HG03457 (cell line): Measurements from ENCODE around the gene KIF18B.

Source experiments
- ATAC-seq: cut with Tn5 transposase; IDR thresholded peaks from one replicate; pipeline ENCODE4 v1.9.1; 2021; ENCODE audit warnings: moderate number of reproducible peaks; ENCODE audit not compliant: unreplicated experiment

KIF18B gene

DNA sequence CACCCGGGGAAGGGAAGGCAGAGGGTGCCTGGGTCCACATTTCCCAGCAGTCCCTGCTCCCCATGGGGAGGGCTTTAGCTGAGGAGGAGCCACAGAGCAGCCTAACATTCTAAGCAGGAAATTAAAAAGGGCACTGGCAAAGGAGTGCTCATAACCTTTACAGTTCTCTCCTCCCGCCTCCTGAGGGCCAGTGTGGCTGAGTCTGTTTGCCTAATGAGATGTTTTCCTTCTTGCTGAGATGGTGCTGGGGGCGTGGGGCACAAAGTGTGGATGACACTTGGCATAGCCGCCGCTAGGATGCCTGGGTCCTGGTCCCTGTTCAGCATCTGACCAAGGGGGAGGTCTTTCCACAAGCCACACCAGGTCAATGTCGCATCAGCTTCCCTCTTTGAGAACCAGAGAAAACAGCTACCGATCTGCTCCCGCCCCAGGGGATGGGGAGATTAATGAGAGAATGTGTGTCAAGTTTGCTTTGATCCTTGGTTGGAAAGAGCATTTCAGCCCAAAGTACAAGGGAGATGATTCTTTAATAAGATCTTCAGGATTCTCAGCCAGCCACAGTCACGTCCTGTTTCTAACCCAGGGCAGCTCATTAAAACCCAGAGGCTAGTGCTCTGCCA is 5.8 kb downstream of the KIF18B start:
- no peak for ATAC-seq

DNA sequence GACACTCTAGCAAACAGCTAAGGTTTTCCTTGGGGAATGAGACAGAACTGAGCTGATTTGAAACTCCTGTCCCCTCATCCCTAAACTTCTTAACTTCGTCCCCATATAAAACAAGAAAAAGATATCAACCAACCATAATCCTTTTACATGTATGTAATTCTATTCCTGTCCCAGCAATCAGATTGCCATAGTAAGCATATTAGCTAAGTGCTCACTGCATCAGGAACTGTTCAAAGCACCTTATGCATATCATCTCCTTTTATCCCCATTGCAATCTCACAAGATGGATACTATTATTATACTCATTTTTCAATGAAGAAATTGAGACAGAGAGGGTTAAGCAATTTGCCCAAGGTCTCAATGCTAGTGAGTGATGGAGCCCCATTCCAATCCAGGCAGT is 6.8 kb downstream of the KIF18B start:
- ATAC-seq: no peak

DNA sequence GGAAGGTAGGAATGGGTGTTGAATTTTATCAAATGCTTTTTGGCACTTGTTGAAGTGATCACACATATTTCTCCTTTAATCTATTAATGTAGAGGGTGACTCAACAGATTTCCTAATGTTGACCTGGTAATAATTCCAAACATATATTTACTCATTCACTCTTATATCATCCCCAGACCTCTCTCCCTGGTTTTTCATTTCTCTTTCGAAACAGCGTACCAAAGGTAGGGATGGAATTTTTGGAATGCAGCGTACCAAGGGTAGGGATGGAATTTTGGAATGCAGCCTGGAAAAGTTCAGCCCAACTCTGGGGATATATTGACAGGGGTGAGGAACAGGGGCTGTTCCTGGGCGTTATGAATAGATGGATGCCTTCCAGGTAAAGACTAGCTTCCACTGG is 7.3 kb downstream of the KIF18B start:
- ATAC-seq: no peak

DNA sequence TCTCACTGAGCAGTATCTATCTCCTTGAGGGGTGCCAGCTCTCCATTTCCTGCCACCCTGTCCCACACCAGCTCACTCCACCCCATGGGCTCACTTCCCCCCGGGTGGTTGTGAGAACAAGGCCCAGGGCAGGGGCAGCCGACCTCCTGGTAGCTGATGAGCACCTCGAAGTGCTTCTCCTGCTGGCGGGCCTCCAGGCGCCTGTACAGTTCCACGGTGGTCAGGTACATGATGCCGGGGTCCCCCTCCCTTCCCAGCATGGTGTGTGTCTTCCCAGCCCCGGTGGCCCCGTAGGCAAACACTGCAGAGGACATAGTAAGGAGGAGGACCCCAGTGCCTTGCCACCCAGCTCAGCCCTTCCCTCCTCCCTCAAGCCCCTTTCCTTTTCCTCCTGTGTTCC is 12.5 kb downstream of the KIF18B start:
- ATAC-seq: no peak

DNA sequence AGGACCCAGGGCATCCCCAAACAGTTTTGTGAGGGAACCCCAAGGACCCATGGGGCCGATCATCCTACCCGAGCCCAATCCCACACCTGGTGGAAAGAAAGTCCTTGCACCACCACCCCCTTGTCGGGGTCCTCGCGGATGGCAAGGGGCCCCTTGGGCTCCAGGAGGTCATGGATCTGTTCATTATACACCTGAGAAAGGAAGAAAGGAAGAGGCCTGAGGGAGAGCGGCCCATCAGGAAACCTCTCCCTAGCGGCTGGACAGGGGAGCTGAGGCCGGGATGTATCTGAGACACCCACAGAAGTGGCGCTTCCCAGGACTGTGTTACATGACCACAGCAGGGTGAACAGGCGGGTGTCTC is 12.8 kb downstream of the KIF18B start:
- ATAC-seq: no peak

DNA sequence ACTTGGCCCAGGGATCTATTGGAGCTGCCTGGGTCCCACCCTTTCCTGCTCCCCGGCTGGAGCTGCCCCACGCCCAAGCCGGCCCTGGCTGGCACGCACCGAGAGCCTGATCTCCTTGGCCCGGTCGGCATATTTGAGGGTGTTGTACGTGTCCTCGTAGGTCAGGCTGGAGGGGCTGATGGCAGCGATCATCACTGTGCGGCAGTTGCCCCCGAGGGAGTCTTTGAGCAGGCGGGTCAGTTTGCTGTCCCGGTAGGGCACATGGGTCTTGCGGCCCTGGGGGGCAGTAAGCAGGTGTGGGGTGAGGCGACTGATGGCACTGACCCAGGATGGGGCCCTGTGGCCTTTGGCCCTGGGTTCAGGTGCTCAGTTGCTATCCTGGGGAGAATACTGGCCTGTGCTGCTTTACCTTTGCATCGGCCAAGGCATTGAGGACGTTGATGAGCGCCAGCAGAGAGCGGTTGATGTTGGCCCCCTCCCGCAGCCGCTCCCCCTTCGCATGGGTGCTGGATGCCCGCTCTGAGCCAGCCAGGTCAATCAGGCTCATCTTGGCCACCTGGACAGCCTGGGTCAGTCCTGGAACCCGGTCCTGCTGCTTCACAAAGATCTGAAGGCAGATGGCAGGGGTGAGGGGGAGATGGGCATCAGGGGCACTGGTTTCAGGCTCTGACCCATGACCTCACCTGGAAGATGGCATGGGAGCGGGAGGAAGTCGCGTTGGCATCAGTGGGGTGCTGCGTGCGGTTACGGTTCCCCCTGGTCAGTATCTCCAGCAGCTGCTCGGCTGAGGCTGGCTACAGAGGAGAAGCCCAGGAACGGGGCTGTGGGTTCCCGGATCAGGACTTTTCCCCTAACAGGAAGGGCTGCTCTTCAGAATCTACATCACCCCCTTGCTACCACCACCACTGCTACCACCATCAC is 13.5 kb downstream of the KIF18B start:
- ATAC-seq: no peak

DNA sequence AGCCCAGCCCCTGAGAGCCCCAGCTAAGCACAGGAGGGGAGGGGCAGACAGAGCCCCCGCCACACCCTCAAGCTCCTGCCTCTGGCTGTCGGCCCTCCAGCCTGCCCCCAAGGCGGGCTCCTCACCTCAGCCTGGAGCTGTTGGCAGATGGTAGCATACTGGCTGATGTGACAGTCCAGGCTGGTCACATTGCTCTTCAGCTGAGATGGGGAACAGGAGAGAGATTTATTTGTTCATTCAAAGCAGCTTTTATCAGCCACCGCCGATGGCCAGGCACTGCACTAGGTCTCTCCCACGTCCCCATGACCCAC is 14.8 kb downstream of the KIF18B start:
- no peak for ATAC-seq

DNA sequence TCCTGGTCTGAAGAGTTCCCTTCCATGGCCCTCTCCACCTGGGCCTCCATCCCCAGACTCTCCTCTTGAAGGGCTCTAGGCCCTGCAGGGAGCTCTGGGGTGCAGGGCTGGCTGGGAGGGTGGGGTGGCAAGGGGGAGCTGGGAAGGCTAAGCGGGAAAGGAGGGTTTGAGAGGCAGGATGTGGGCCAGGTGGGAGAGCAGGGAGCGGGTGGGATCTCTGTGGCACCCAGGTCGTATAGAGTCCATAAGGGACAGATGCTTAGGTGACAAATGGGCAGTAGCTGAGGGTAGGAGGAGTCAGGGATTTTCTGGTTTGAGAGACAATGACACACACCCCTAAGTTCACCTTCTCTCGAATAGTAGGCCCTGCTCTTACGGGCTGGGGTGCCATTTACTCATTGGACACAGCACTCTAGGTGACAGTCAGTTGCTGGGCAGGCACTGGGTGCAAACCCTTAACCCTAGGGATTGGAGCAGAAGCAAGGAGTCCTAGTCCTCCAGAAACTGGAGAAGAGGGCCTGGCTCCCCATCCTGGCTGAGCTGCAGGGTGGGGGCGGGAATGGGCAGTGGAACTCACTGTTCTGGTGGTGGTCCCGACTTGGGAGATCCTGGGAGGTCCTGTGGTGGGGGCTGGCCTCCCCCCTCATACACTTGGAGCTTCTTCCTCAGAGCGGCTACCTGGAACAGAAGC is 15.3 kb downstream of the KIF18B start:
- no peak for ATAC-seq

DNA sequence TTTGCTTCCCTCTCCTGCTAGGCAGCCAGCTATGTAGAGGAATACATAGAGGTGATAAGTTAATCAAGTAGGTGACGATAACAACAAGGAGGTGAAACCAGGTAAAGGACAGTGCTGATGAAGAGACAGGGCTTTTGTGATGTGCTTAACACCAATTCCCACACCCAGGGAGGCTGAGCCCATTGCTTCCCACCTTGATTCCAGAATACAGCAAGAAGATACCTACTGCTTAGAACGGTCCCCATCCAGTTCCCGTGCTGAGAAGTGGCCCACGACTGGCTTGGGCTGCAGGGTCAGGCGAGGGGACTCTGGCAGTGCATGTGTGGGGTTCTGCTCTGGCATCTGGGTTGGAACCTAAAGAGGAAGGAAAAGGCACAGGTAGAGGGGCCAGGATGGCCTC is 16.2 kb downstream of the KIF18B start:
- no peak for ATAC-seq

DNA sequence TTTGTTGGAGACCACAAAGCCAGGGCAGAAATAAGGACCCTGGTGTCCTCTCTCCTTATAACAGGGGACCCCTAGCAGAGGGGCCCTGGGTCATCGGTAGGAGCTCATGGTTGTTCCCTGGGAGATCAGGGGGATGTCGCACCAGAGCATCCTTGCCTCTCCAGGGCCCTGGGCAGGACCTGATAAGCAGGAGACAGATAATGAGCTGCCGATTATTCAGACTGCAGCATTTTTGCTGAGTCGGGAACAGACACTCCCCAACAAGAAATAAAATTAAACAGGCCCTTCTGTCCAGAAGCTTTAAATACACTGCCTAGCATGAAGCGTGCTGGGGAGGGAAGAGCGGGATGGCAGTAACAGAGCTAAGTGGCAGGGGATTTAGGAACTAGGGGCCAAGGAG is 16.9 kb downstream of the KIF18B start:
- ATAC-seq: no peak

DNA sequence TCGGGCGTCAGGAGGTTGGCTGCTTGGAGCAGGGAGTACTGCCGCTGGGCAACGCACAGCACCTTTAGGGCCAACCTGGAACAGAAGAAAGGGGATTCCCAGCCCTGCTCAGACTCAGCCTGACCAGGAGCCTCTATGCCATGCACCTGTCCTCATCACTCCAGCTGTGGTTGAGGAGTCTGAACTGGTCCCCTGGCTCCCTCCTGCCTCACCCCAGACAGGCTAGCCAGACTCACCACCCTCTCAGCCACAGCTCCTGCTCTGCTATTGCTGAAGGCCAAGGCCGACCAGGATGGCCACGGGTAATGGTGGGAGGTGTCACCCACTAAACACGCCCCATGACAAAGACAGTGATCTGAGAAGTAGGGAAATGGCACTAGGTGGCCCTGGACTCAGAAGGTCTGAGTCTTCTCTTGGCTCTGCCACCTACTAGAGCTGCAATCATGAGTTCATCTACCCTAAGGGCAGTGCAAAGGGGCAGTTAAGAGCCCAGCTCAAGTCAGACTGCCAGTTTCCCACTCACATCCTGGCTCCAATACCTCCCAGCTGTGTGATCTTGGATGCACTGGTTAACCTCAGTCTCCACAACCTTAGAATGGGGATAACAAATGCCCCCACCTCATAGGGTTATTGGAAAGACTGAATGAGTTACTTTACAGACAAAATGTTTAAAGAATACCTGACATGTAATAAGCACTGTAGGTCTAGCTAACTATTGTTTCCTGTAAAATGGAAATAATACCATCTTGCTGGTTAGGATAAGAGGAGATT is 18.4 kb downstream of the KIF18B start:
- ATAC-seq: no peak

DNA sequence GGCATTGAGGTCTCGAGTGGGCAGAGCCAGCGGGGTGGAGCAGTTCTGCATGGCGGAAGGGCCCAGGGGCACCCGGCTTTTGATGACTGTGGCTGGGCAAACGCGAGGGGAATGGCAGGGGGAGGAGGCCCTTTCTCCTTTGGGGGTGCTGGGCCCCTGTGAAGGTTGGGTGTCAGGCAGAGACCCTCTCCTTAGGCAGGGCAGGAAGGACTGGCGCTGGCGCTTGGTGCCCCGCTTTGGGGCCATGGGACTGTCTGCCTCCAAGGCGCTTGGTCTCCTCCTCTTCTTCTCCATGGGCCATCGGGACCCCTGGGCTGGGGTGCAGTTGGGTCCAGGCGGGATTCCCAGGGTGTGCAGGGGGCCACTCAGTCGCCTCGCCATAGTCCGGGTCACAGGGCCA is 19.4 kb downstream of the KIF18B start:
- ATAC-seq: no peak

DNA sequence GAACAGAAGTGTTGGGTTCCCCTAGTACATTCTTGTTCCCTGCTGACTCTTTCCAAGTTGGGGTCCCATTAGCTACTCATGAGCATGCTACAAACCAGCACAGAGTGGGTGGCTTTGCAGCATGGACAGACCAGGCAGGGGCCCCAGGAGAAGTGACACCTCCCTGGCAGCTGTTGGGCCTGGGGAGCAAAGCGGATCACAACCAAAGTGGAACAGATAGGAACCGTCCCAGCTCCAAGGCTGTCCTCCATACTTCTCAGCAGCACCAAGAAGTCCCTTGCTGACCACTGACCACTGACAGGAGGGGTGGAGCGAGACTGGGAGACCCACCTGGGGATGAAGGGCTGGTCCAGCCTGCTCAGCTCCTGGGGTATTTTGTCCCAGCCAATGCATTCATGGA is 19.9 kb downstream of the KIF18B start:
- no peak for ATAC-seq

DNA sequence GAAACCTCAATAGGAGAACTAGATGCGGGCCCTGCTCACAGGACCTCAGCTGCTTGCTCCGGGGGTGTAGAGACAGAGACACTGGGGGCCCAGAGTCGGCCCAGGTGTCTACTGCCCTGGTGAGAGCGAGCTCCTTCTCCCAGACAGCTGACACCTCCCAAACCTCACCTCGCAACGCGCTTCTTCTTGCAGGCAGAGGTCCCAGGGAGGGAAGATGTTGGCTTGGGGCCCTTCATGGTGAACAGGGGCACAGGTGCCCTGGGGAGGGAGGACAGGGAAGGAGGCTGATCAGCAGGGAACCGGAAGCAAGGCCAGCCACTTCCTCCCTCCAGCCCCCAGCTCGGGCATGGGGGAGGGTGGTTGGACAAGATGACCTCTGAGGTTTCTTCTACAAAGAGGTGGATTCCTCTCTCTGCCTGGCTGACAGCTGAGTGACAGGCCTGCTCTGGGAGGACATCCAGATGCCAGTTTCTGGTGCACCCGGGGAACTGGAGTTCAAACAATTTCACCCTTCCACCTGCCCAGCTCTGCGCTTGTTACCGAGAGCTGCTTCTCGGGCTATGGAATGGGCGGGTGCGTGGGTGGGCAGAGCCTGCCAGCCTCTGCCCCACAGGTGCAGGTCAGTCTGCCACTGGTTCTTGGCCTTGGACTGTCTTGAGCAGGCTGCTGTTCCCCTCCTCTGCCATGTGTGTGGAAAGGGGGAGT is 20.6 kb downstream of the KIF18B start:
- ATAC-seq: no peak

DNA sequence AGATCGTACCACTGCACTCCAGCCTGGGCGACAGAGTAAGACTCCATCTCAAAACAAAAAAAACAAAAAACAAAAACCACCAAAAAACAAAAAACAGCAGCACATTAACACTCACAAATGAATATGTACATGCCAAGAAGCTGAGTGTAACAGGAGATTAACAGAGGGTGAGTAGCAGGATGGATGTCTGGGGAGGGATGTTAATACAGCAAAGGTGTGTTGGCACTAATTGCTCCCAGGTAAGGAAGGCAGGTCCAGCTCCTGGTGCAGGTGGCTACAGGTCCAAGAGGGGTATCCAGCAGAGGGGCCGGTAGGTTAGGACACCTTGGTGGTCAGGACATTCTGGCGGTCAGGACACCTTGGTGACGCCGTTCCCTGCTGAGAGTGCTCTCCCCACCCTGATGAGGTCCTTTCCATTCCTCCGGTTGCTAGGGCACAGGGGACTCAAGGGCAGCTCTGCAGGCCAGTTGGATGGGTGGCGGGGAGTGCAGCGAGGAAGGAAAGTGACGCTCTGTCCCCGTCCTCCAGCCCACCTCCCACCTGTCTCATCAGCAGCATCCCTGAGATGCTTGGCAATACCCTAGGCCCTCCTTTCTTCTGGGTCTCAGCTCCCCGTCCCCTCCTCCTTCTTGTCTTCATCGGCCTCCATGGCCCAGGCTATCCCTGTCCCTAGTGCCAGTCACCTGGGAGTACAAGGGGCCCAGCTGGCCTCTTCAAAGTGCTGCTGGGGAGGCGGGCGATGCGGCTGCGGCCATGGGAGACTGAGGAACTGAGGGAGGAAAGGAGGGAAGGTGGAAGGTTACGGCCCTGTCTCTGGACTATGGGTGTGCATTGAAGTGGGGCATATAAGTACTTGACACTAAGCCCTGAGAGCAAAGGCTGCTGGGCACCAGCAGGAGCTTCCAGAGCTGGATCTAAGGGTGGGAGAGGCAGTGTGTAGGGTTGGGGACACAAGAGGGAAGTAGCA is 21.6 kb downstream of the KIF18B start:
- no peak for ATAC-seq

DNA sequence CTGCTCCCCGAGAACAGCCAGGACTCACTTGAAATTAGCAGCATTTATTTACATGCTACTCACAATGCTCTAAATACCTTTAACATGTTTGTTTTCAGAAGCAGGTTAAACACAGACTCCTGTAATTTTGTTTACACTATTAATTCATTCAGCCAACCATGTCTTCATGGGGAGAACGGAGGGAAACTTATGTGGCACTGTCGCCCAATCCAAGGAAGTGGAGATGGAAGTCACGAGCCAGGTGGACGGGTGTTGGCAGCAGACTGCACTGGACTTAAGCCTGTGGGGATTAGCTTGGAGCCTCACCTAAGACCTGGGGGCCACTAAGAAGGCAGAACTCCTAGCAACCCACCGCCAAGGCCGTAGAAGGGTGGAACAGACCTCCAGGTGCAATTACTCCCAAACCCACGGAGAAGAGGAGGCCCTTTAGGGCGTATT is 23.4 kb downstream of the KIF18B start:
- no peak for ATAC-seq

DNA sequence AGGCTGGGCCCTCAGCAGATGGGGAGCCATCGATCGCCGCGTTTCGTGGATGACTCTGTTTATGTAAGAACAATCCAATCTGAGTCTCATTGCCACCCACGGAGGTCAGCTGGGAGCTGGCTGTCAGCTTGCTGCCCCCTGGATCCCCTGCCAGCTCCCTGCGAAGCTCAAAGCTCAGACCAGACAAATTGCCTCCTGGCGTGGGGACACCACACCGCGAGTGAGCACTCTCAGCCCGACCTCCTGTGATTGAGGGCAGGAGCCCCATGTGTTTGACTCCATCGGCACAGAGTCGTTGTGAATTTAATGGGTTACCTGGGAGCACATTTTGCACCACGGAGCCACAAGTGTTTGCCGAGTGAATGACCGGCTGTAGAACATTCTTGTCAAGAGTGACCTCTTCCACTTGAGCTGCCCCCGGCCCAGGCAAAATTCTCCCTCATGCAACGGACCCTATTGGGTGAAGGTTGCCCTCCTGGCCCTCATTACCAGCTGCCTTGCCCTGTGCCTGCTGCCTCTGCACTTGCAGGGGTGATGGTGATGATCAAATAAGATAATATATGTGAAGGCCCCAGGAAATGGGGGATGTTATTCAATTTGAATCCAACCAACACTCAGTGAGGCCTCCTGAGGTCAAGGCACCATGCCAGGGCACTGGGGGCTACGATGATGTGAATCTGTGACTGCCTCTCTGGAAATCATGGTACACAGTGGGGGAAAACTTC is 24.7 kb downstream of the KIF18B start:
- no peak for ATAC-seq

DNA sequence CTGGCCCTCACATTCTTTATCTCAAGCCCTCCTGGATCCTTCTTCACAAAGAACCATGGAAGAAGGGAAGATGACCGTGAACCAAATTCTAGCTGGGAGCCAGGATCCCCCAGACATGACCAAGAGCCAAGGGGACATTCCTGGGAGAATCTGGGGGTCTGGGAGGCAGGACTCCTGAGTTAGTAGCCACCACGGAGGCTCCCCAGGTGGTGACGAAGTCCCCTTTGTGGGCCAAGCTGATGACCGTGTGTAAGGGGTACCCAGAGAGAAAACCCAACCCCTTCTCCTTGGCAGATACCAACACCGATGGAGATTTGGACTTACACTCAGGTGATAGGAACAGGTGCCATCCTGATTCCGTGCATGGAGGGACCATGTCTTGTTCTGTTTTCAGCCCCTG is 25.4 kb downstream of the KIF18B start:
- no peak for ATAC-seq
